RWPE2 (cell line): ENCODE data around the gene CRADD.

Experiments
- ATAC-seq: fragments of 200-7000 bp; cut with Tn5 transposase; 3 replicates; pipeline ENCODE4 v1.9.1; 2021; ENCODE audit warnings: low read depth
- DNase-seq: peaks from one replicate; pipeline ENCODE4 v3.0.0-alpha.2; 2020; ENCODE audit warnings: low spot score
- H3K27ac ChIP-seq: fragments of 450-650 bp; 2 replicates; pipeline ENCODE4 v1.5.1; 2017; ENCODE audit warnings: mild to moderate bottlenecking; ENCODE audit not compliant: poor library complexity, severe bottlenecking
- H3K27me3 ChIP-seq: fragments of 250-450 bp; sonication (Bioruptor Pico); 2 replicates; pipeline ENCODE4 v1.5.1; 2021; ENCODE audit warnings: mild to moderate bottlenecking, moderate library complexity; ENCODE audit not compliant: insufficient read depth, poor library complexity, severe bottlenecking
- H3K36me3 ChIP-seq: fragments of 250-450 bp; sonication (Bioruptor Pico); 2 replicates; pipeline ENCODE4 v1.5.1; 2020; ENCODE audit warnings: low read depth, mild to moderate bottlenecking, moderate library complexity
- H3K4me1 ChIP-seq: fragments of 250-450 bp; sonication (Bioruptor Pico); 2 replicates; pipeline ENCODE4 v1.5.1; 2021; ENCODE audit warnings: mild to moderate bottlenecking, moderate library complexity; ENCODE audit not compliant: insufficient read depth, poor library complexity, severe bottlenecking
- H3K4me3 ChIP-seq: fragments of 250-450 bp; sonication (Bioruptor Pico); 2 replicates; pipeline ENCODE4 v1.5.1; 2021; ENCODE audit warnings: mild to moderate bottlenecking, moderate library complexity; ENCODE audit not compliant: severe bottlenecking
- H3K9me3 ChIP-seq: fragments of 250-450 bp; sonication (Bioruptor Pico); 2 replicates; pipeline ENCODE4 v1.5.1; 2021; ENCODE audit warnings: mild to moderate bottlenecking, moderate library complexity; ENCODE audit not compliant: severe bottlenecking
- CTCF ChIP-seq: fragments of 450-650 bp; IDR thresholded peaks from one replicate; pipeline ENCODE4 v1.5.1; 2017; ENCODE audit warnings: mild to moderate bottlenecking, moderate library complexity; ENCODE audit not compliant: poor library complexity, severe bottlenecking

CRADD gene

DNA sequence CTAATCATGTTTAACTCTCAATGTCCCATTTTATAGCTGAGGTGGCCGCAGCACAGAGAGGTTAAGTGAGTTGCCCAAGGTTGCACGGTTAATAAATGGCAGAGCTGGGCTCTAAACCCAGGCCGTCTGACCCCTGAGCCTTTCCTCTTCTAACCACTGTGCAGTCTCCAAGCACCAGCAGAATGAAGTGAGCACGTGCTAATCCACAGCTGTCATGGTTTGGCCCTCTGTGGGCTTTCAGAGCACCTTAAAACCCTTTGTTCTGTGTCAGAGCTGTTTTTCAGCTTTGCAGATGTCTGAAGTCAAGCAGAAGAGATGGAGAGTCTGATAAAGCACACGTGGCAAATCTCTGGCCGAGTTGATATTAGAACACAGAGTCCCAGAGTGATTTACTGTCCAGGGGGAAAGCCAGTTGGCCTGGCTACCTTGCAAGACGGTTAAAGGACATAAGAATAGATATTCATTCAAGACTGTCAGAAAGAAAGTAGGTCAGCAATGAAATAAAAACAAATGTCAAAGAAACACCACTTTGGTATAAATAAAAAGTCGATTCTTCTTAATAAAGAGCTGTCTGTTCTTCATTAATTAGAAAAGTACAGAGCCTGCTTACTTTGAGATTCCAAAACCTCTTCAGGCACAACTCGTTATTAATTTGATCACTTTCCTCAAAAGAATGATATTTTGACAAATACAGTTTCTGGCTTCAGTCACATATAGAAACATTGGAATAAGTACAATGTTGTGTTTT, 107.3 kb downstream of the CRADD start:
- no peak for DNase-seq
- H3K4me3 ChIP-seq = no peak overlapping the region

GRCh38 chr12:93785249-93786010, 108.3 kb downstream of the CRADD start:
- Histone ChIP-seq H3K36me3 (no peaks in the 10 kb centered on the region), H3K27ac (peak overlapping the region; percentile 100), H3K27me3 (no peaks in the 10 kb centered on the region), H3K4me3 (no peak overlapping the region), H3K4me1 (peaks cover 55% of the 10 kb centered on the region), H3K9me3 (no peaks in the 10 kb centered on the region)
- ATAC-seq (peak; percentile 89), DNase-seq (peak; percentile 86)
- TF ChIP-seq CTCF = no peak

More for the DNA sequence above, 107.3 kb downstream of the CRADD start:
- peak overlapping the region; percentile 100 for H3K27ac ChIP-seq
- H3K9me3 ChIP-seq = no peaks in the 10 kb centered on the region
- H3K36me3 ChIP-seq = no peaks in the 10 kb centered on the region
- peak; percentile 12; the same call in 2 of the 3 replicates for ATAC-seq
- H3K27me3 ChIP-seq = no peaks in the 10 kb centered on the region
- H3K4me1 ChIP-seq = peaks cover 48% of the 10 kb centered on the region
- no peak for TF ChIP-seq CTCF

GRCh38 chr12:93786656-93787397, 109.7 kb downstream of the CRADD start:
- no peak for TF ChIP-seq CTCF
- Histone ChIP-seq H3K27me3 (no peaks in the 10 kb centered on the region), H3K36me3 (no peaks in the 10 kb centered on the region), H3K27ac (peak overlapping the region; percentile 100), H3K4me1 (peaks cover 64% of the 10 kb centered on the region), H3K4me3 (no peak overlapping the region), H3K9me3 (no peaks in the 10 kb centered on the region)
- DNase-seq (no peak), ATAC-seq (peak; percentile 37)

DNA sequence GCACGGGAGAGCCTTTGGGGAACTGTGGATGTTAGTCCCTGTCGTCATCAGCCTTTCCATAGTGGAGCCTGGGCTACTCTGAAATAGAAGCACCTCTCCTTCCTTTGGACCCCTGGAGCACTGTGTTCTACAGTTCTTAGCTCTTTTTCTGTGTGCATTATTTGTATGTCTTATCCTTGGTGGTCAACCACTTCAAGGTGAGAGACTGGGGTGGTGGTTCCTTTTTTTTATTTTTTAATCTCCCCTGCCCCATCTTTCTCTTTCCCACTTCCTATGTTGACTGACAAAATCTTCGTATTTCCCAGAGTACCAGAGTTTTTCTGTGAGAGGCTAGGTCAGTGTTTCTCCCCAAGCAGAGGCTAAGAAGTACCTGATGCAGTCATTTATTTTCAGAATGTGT, 111.7 kb downstream of the CRADD start:
- H3K4me1 ChIP-seq = peaks cover 56% of the 10 kb centered on the region
- ATAC-seq (no peak), DNase-seq (no peak)
- H3K27me3 ChIP-seq = no peaks in the 10 kb centered on the region
- no peaks in the 10 kb centered on the region for H3K9me3 ChIP-seq
- TF ChIP-seq CTCF = no peak
- H3K27ac ChIP-seq = peak overlapping the region; percentile 100
- no peak overlapping the region for H3K4me3 ChIP-seq
- no peaks in the 10 kb centered on the region for H3K36me3 ChIP-seq
